HG03565 (cell line): Measurements from ENCODE around the gene GVQW3.
"Not testable (repeated sequence)": the region's sequence is repeated elsewhere in the genome, so short reads cannot be mapped to it uniquely, and the experiment has no call there.

Experiments
- ATAC-seq: cut with Tn5 transposase; IDR thresholded peaks from one replicate; pipeline ENCODE4 v1.9.1; 2021; ENCODE audit warnings: mild to moderate bottlenecking, moderate library complexity; ENCODE audit not compliant: unreplicated experiment

GVQW3 gene

GRCh38 chr11:76385903-76386302 is 4.8 kb downstream of the GVQW3 start:
- ATAC-seq: no peak

GRCh38 chr11:76388408-76388807 is 7.3 kb downstream of the GVQW3 start:
- ATAC-seq: no peak

DNA sequence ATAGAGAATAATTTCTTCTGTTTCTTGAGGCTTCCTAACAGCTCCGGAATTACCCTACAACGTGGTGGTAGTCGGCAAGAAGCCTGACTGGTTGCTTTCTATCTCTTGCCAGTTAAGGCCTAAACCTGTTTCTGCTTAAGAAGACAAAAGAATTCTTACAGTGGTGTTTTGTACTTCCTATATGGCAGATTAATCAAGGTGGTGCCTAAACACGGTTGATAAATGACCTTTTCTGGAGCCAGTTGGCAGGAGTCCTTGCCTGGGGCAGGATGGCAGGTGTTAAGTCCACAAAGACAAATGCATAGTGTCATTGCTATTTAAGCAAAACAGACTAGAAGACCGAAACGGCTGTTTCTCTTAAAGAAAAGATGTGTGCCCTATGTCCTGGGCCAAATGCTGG is 9.9 kb downstream of the GVQW3 start:
- no peak for ATAC-seq

DNA sequence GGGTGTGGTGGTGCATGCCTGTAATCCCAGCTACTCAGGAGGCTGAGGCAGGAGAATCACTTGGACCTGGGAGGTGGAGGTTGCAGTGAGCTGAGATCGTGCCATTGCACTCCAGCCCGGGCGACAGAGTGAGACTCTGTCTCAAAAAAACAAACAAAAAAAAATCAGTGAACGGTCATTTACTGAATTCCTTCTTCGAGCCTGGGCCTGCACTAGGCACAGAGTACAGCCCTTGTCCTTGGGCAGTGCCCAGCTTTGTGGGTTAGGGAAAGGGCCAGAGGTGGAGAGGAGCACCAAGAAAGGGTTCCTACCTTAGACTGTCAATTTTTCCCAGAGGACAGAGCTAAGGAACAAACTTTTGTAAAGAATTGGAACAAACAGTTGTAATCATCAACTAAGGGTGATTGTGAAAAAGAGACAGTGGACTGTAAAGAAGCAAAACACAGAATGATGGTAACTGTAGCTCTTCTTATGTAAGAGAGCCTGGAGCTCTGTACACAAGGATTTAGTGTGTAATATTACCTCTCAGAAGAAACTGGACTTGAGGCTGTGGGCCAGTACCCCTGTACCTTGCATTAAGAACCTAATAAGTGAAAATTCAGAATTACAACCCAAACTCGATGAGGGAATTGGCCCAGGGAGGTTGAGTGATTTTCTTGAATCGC is 10.8 kb downstream of the GVQW3 start:
- ATAC-seq: no peak

DNA sequence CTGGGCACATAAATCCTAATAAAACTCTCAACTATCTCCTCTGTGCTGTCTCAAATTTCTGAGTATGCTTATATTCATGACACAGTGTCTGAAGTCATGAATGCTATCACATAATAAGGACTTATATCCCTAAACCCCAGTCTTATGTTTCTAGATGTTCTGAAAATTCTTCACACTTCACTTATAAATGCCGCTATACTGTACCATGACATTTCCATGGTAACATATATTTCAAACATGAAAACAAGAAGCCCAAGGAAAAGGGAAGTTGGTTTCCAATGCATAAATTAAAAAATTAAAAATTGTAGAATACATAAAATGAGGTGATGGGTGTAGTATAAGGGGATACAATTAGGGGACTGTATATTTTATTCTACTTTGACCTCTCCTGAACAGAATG is 11.7 kb downstream of the GVQW3 start:
- ATAC-seq: no peak

DNA sequence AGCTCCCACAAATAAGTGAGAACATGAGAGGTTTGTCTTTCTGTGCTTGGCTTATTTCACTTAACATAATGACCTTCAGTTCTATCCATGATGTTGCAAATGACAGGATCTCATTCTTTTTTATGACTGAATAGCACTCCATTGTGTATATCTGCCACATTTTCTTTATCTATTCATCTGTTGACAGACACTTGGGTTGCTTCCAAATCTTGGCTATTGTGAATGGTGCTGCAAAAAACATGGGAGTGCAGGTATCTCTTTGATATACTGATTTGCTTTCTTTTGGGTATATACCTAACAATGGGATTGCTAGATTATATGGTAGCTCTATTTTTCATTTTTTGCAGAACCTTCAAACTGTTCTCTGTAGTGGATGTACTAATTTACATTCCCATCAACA is 13.3 kb downstream of the GVQW3 start:
- ATAC-seq: no peak

GRCh38 chr11:76395296-76395695 is 14.2 kb downstream of the GVQW3 start:
- ATAC-seq: no peak

DNA sequence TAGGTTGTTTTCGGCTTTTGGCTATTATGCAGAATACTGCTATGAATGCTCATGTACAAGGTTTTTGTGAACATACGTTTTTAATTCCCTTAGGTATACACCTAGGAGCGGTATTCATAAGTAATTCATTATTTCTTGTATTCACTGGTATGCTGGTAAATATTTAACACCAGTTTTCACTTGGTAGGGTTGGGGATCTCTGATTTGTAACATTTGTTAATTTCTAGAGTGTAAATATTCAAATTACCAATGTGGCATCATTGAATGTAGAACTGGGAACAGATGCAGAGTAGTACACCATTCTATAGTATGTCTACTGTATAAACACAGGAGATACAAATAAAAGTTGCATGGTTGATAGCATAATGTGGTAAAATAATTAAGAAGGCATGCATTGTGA is 16.3 kb downstream of the GVQW3 start:
- no peak for ATAC-seq

DNA sequence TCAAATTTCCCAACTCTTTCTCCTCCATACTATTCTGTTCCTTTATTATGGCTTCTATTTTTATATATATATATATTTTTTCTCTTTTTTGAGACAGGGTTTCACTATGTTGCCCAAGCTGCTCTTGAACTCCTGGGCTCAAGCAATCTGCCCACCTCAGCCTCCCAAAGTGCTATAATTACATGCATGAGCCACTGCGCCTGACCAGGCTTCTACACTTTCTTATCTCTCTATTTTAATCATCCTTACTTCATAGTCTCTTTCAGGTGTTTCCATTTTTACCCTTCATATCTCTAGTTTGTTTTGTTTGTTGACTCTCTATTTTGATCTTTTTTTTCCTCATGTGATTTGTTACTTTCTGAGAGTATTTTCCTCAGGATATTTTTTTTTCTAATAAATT is 19.8 kb downstream of the GVQW3 start:
- no peak for ATAC-seq

GRCh38 chr11:76401484-76401883 is 20.4 kb downstream of the GVQW3 start:
- not testable (repeated sequence) for ATAC-seq

DNA sequence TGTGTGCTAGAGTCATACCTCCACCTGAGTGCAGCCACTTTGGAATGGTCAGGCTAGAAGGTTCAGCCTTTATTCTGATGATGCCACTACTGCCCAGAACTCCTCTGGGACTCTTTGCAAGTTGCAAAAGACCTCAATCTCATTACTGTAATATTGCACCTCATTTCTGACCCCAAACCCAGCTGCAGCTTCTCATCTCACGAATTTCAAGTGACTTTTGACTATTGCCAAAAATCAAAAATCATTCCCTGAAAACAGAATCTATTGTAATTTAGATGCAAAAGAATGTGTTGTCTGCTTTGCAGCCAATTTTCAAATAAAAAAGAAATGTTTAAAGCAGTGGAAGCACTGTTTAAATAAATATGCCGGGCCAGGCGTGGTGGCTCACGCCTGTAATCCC is 25.2 kb downstream of the GVQW3 start:
- ATAC-seq: no peak

DNA sequence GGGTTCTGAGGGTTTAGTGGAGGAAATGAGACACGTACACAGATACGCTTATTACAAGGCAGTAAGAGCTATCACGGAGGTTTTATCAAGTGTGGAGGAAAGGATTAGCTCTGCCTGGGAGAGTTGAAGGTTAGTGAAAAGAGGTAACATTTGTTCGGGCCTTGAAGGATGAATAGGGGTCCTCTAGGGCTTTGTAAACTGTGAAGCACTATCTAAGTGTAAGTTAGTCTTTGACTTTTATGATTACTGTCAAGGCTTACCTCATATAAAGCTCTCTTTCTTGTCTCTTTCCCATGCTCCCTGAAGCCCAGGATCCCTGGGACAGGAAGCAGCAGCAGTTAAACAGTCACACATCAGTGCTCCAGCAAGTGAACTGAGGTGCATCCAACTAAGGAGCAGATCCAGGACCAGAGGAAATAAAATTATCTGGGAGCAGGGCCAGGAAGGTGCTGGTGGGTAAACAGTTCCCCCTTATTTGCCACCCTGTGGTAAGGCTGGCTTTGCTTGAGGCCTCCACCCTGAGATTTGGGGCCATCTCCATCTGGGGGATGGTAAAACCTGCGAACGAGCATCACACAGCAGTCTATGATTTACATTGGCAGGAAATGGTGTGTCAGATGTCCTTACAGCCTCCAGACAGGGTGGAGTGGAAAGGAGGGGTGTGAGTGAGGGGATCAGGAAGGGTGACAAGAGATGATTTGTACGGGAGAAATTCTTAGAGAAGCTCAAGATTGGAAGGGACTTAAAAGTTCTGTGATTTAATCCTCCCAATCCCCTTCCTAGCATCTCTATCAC is 27.2 kb downstream of the GVQW3 start:
- no peak for ATAC-seq

DNA sequence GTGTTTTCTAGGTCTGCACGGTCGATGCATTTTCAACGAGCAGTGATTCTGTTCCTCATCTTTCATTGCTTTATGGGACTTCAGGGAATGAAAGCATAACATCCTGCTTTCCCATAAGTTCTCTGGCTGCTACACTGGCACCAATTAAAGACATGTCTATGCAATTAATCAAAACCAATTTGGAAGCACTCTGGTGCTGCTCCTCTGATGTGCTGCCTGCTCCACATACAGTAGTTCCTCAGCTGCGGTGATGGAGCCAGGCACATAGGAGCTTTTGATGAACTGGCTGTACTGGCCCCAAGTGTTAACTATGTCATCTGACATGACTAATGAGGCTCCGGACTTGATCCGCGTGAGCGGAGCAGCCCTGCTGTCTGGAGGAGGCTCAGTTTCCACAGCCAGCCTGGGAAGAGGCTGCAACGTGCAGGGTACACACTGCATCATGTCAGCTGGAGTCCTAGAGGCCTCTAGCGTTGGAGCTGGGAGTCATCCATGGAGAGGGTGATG is 29.8 kb downstream of the GVQW3 start:
- ATAC-seq: no peak

- ATAC-seq: no peak
Observed at GRCh38 chr11:76415073-76415472, 34.0 kb downstream of the GVQW3 start.

DNA sequence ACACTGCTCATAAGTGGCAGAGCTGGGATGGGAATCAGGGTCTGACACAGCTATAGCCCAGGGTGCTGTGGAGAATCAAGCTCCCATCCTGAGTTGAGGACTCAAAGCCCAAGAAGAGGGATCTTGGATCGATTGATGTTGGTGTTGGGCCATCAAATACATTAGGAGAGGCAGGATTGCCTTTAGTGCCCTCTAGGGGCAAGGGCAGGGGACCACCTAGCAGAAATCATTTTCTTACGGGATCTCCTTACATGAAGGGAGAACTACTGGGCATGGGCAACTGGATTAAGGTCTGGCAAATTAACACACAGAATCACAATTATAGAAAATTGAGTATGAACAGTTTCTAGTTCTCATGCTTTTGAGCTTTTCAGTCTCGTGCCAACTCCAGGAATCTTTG is 38.8 kb downstream of the GVQW3 start:
- no peak for ATAC-seq

DNA sequence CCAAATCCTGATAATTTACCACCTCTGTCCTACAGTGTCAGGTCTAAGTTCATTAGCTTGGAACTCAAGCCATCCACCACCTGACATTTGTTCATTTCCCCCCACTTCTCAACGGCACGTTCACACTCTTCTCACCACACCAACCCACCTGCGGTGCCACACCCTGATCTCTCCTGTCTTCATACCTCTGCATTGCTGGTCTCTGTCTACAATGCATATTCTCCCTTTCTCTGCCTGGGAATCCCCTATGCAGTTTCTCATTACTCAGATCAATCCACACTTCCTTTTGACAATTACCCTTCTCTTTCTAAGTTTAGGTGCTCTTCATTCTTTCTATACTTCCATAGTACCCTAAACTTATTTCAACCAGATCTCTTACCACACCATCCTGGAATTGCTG is 43.3 kb downstream of the GVQW3 start:
- ATAC-seq: peak; percentile 59

DNA sequence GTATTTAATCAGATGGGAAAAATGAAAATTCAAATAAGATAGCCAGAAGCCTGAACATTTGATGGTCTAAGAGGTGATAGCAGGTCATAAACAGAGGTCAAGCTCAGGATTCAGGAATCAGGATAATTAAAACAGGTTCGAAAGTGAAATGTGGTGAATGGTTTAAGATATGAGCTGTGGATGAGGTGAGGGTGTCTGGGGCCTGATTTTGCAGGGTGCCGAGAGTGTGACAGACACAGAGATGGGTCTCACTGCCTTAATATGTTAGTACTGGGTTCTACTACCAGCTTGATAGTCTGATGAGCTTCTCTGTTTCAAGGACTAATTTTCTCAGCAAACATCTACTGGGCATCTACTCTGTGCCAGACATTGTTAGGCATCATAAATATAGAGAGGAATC is 43.8 kb downstream of the GVQW3 start:
- no peak for ATAC-seq

DNA sequence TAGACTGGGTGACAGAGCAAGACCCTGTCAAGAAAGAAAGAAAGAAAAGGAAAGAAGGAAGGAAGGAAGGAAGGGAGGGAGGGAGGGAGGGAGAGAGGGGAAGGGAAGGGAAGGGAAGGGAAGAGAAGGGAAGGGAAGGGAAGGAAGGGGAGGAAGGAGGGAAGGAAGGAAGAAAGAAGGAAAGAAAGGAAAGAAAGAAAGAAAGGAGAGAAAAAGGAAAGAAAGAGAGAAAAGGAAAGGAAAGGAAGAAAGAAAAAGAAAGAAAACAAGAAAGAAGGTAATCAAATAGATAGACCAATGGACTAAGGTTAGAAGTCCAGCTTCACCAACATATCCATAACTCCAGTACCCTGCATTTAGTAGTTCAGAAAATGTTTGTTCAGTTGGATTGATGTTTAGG is 45.5 kb downstream of the GVQW3 start:
- ATAC-seq: no peak

DNA sequence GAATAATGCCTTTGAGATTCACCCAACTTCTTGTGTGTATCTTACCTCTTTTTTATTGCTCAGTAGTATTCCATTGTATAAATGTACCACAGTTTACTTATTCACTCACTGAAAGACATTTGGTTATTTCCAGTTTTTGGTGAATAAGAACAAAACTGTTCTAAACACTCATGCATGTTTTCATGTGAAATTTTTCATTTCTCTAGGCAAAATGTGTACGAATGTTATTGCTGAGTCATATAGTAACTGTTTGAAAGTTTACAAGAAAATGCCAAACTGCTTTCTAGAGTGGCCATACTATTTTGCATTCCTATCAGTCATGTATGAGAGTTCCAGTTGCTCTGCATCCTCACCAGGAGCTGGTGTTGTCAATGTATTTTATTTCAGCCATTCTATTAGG is 54.9 kb downstream of the GVQW3 start:
- no peak for ATAC-seq

DNA sequence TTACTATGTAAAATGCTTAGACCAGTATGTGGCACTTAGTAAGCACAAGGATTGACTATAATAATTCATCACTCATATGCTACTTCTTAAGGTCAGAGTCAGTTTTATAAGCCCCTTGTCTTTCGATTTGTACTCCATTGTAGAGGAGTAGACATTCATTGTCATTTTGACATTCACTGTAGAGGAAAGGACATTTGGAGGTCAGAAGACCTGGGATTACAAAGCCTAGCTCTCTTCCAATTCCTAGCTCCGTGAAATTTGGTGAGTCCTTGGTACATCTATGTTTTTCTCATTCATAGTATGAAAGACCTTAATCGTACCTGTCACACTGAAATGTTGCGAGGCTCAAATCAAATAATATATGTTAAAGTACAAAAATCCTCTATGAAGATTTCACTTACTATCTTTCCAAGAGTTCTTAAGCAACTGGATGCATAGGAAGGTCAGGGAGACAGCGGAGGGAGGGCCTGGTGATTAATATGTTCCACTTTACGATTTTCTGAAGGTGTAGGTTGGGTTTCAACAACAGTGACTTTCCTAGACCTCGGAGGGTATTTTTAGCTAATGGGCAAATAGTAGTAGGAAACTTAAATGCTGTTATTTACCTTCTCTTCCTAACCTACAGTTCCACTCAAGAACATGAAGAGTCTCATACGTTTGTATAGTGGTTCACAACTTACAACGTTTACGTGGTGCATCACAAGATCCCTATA is 62.3 kb downstream of the GVQW3 start:
- ATAC-seq: no peak

GRCh38 chr11:76444065-76444383 is 62.9 kb downstream of the GVQW3 start:
- ATAC-seq: no peak
